Activated naive CD4-positive, alpha-beta T cell (primary cell): ENCODE results near the gene DNAJC13.
"Not testable (repeated sequence)": the region's sequence is repeated elsewhere in the genome, so short reads cannot be mapped to it uniquely, and the experiment has no call there.

ENCODE experiments used
- DNase-seq, 4 experiments: peaks; one replicate each; lab custom pipeline; 2025; lab: John Stamatoyannopoulos, UW

The DNAJC13 gene

DNA sequence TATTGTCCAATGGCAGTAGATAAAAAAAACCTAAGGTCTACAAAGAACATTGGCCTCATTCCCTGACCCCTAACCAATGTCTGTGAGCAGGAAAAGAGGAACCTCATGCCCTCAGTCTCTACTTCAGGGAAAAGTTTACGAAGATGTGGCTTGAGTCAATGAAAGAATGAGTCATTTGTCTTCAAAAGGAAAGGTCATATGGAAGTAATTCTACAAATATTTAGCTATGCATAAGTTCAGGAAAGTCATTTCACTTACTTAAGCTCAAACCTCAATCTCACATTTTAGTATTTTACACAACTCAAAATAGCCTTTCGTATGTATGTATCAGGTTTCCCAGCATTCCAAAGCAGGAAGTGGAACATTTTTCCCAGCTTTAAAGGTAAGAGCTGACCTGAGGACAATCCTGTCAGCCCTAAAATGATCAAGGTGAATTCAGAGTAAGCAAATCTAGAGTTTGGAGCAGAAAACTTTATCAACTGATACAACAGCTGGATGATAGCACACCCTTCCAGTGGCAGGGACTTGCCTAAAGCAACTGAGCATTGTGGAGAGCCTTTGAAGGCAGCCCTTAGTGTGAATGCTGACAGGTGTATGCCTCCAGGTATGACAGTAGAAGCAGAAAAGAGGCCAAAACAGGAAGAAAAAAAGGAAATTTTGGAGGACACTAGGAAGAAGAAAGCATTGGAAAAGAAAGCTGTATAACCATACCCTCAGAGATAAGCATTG lies 125.9 kb downstream of the DNAJC13 start:
- no peak for DNase-seq

DNA sequence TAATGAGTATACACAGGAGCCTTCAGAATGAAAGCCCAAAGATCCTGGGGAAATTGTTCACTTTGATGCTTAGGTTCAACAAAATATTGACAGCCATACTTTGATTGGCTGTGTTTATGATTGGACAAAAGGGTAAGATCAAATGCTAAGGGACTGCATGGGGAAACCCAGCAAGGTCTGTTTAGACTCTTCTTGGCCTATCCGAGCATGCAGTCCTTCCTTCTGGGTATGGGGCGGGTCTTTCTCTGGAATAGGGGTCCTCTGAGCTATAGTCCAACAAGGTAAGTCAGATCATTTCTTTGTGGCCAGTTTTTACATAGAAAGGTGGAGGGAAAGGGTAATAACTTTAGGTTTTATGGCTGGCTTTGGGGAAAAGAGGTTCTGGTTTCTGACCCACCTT lies 126.8 kb downstream of the DNAJC13 start:
- no peak for DNase-seq

DNA sequence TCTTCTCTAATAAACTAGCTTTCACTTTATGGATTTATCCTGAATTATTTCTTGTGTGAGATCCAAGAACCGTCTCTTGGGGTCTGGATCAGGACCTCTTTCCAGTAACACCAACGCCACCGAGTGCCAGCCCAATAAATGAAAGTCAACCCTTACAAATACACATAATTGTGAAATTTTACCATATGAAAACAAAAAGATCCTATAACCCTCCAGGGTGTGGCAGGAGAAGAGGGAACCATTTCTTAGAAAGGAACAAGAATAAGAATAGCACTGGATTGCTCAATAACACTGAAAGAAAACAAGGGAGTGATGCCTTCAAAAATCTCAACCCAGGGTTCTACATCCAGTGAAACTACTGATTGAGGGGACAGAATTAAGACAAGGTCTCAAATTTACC lies 128.2 kb downstream of the DNAJC13 start:
- DNase-seq = no peak

DNA sequence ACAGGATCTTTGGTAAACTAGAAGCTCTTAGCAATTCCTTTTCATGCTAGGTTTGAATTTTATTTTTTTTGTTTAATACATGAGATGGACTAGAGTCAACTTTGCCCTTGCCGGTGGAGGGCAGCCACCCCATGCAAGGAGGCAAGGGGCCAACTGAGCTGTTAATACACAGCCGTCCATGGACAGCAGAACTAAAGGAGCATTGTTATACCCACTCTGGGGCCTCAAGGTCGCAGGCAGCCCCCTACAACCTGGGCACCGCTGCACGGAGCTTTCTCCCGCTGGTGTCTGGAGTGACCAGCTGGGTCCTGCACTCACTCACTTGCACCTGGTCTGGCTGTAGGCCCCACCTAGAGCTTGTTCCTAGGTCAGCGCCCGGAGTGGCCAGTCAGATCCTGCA lies 131.9 kb downstream of the DNAJC13 start:
- no peak for DNase-seq

DNA sequence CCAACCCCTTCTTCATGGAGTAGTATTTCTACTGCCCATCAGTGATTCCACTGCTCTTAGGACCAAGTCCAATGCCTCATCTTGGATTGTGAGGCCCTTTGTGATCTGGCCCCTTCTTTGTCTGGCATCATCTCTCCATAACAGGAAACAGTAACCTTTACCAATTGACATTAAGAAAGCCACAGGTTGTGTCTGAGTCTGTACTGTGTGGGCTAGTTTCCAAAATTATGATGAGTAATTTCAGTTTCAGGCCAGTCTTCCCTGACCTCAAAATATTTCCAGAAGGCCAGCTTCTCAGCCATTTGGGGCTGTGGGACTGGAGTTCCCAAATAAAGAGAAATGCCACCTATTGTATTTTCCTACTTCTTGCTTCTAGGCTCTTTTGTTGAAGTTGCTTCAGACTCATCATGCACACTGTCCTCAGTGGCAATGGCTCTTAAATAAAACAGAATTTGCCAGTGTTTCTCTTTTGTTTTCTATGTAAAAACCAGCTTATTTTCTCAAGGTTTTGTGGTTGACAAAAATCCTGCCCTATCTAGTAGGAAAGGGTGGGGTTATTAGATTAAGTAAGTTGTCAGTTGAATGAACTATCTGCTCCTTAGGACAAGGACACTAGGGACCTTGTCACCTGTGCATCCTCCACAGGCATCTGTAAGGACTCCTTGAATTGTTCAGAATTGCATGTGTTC lies 132.7 kb downstream of the DNAJC13 start:
- DNase-seq = no peak

DNA sequence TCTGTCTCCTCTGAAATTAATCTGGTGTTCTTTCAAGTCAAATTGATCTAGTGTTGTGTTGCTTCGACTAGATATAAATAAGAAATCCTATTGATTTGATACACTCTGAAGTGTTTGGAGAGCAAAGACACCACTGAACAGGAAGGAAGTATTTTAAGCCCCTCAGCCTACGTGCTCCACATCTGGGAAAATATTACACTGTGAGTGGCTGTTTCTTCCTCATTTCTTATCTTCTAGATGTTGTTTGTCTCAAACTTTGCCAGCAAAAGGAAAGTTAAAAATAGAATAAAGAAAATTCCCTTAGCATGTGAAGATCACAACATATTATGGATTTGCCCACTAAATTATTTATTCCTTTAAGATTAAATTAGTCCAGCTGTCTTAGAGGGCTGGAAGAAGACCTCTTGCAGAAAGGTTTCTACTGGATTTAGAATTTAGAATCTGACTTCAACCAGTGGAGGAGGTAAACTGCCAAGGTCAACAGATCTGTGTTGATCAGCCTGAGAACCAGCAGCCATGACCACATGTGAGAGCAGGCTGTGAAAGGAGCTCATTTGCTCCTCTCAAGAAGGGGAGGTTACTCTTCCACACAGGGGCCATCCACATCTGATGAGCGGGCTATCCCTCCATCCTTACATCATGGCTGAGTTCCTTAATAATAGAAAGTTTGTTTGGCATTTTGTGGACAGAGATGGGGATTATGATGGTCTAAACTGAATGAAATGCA lies 133.4 kb downstream of the DNAJC13 start:
- DNase-seq = no peak

DNA sequence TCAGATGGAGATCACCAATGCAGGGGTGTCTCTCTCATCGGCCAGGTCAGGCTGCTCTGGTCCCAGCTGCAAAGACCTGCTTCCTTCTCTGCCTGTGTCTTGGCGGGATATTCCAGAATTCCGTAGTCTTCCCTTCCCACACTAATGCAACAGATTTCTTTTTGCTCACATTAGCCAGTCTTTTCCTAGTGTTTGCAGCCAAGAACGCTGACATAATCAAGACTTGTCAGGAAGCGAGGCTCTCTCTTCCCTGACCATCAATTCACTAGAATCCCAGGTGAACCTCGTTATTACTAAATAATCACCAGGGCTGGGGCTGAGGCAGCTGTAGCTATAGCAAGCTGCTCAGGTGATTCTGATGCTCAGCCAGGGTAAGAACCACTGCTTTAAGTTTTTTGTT lies 136.5 kb downstream of the DNAJC13 start:
- no peak for DNase-seq

DNA sequence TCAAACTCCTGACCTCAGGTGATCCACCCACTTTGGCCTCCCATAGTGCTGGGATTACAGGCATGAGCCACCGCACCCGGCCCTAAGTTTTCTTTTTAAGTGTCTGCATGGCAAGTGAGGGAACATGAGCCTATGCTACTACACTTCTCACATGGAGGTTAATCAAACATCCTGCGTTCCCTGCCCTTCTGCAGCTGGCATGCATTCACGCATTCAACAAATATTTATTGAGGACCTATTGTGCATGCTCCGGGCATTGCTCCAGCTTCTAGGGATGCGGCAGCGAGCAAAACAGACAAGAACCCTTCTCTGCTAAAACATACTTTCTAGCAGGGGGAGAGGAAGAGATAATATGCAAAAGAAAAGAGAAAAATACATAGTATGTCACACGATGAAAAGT lies 137.1 kb downstream of the DNAJC13 start:
- DNase-seq = no peak

DNA sequence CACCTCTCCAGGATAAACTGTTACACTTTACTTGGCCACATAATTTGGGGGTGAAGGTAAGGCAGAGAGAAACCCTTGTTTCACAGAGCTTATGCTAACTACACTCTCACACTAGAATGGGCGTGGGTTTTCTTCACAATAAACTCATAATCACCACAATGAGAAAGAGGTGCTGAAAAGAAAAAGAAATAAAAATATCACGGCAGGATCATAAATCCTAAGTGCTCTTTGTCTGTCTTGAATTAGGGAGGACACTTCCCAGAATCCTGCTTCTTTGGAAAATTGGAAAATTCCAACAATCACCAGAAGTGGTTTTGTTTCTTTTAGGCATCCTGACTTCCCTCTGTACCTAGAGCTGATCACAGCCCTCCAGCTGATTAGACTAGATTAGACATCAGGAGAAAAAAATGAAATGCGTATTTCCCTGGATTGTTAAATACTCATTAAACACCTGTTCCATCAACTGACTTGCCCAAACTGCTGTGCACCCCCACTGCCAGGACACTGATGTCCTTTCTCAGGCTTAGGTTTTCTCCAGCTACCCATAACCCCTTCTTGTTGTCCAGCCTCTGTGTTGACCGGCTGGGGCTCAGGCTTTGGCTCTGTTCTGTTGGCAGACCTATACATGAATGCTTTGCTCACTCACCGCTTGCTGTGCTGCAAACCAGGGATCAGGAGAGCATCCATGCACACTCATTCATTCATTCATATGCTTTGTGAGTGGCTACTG lies 138.2 kb downstream of the DNAJC13 start:
- no peak for DNase-seq

DNA sequence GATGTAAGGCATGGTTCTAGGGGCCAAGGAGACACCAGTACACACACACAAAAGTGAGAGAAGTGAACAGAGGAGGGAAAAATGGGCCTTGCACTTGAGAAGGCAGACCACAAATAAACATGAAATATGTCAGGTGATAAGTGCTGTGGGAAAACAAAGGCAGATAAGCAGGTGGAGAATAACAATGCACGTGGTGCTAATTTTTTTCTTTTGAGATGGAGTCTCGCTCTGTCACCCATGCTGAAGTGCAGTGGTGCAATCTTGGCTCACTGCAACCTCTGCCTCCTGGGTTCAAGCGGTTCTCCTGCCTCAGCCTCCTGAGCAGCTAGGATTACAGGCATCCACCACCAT lies 138.7 kb downstream of the DNAJC13 start:
- DNase-seq = not testable (repeated sequence)

DNA sequence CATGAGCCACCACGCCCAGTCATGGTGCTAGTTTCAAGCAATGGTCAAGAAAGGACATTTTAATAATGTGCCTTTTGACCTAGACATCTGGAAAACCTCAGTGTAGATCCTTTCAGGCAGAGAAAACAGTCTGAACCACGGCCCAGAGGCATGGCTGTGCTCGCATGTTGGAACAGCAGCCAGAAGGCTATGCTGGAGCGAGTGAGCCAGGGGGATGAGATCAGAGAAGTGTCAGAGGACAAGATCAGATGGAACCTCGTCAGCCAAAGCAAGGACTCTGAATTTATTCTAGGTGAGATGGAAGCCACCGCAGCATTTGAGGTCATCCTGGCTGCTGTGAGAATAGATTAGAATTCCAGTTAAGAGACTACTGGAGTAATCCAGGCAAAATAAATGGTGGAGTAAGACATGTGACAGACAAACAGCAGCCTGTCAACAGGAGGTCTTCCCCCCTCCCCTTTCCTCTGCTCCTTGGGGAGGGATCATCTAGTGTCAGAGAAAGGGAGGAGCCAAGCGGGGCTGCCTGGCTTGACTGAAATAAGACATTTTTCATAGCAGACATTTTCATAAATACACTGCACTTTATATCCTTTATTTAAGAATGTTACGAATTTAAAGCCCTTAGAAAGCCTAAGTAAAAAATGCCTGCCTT lies 139.3 kb downstream of the DNAJC13 start:
- no peak for DNase-seq

DNA sequence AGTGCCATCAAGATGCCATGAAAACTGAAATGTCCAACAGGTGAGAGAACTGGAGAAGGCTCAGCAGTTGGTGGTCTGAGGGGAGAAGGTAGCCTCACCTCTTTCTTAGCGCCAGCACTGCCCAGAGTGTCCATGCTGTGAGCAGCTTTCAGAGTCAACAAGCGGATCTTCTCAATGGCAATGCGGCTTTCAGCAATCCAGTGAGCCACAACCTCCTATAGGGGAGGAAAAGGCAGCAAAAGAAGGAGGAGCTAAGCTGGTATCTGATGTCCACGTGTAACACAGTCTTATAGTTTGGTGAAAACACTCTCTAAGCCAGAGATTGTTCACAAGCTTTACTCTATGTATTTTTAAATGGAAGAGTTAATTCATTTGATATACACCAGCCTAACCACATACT lies 143.7 kb downstream of the DNAJC13 start:
- DNase-seq = no peak

DNA sequence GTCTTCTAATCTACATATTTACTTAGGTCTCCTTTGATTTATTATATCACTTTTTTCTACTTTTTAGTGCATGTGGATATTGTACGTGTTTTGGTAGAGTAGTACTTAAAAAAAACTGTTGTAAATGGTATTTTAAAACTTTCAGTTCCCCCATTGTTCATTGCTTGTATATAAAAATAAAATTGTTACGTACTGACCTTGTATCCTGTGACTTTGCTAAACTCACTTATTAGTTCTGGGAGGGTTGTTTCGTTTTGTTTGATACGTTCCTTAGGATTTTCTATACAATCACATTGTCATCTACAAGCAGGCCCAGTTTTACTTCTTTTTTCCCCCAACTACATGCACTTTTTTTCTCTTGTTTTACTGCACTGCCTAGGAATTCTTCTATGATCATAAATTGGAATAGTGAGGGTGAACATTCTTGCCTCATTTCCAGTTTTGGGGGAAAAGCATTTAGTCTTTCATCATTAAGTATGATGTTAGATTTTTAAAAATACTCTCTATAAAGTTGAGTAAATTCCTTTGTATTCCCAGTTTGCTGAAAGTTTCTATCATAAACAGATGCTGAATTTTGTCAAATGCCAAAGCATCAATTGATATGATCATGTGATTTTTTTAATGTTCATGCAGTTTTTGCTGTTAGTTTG lies 146.2 kb downstream of the DNAJC13 start:
- no peak for DNase-seq

DNA sequence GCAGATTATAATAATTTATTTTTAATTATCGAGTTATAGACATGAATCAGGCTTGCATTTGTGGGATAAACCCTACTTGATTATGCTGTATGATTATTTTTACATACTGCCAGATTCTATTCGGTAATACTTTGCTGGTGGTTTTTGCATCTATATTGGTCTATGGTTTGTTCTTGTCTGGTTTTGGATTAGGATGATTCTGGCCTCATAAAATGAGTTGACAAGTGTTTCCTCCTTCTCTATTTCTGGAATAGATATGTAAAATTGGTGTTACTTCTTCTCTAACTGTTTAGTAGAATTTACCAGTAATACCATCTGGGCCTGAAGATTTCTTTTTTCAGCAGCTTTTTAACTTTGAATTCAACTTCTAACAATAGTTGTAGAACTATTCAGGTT lies 146.8 kb downstream of the DNAJC13 start:
- no peak for DNase-seq

DNA sequence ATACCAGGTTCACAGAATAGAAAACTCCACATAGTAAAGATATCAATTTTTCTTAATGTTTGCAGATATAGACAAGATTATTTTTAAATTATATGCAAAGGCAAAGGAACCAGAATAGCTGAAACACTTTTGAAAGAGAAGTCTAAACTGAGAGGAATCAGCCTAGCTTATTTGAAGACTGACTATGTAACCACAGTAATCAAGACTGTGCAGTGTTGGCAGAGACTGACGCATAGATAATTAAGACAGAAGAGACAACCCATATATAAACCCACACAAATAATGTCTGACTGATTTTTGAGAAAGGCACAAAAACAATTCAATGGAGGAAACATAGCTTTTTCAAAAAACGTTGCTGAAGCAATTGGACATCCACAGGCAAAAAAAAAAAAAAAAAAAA lies 151.1 kb downstream of the DNAJC13 start:
- DNase-seq = no peak

DNA sequence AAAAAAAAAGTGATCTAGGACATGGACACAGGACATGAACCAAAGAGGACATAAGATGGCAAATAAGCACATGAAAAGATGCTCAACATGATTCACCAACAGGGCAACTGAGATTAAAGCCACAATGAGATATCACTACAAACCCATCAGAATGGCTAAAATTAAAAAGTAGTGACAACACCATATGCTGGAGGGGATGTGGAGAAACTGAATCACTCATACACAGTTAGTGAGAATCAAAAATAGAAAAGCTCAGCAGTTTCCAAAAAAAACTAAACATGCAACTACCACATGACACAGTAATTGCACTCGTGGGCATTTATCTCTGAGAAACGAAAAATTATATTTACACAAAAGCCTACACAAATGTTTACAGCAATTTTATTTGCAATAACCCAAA lies 151.9 kb downstream of the DNAJC13 start:
- no peak for DNase-seq

DNA sequence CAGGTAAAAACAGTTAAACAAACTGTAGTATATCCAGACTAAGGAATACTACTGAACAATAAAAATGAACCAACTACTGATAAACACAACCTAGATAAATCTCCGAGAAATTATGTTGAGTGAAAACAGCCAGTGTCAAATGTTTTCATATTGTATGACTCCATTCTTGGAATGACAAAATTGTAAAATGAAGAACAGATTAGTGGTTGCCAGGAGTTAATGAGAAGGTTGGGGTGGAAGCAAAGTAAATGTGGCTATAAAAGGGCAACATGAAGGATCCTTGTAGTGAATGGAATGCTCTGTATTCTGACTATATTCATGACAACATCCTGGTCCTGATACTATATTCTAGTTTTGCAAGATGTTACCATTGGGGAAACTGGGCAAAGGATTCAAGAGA lies 152.3 kb downstream of the DNAJC13 start:
- DNase-seq = no peak

DNA sequence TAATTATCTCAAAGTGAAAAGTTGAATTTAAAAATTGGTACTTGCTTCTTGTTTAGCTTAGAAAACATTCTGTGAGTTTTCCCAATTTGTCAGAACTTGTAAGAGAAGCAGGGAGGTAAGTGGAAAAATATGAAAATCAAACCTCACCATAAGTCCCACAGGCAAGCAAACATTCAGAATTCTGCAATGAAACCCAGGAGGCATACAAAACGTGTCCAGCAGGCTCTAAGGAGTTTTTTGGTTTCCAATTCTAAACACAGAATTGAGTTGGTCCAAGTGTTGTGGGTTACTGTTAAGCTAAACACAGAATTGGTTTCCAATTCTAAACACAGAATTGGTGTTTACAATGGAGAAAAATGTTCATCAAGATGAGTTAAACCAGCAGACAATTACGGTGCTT lies 152.7 kb downstream of the DNAJC13 start:
- DNase-seq = no peak

DNA sequence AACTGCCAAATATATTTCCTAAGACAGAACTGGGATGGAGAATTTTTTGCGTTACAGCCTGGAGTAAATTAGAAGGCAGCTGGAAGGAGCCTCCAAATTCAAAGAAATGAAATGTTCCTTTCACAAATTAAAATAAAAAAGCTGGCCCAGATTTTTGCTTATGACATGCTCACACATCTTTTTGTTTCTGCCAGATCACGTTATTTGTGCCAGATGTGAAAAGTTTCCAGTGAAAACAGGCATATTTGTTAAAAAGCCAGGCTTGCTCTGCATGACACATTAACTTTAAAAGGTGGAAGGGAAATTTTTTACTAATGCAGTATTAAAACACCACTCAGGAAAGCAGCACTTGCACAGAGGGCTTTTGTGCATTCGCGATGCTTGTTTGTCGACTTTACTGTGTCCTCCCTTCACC lies 156.5 kb downstream of the DNAJC13 start:
- DNase-seq = no peak

DNA sequence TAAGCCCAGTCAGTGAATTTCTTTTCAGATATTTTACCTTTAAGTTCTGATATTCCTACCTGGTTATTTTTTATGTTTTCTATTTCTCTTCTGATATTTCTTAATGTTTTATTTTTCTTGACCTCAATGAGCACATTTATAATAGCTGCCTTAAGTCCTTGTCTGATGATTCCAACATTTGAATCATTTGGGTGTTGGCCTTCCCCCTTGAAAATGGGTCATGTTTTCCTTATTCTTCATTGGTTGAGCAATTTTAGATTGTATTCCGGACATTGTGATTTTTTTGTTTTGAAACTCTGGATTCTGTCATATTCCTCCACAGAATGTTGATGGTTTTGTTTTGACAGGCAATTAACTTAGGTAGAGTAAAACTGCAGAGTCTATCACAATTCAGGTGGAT lies 170.1 kb downstream of the DNAJC13 start:
- DNase-seq = no peak
